ENCODE results near the gene SPG11.
"Not testable (repeated sequence)": the region's sequence is repeated elsewhere in the genome, so short reads cannot be mapped to it uniquely, and the experiment has no call there.

The SPG11 gene

DNA sequence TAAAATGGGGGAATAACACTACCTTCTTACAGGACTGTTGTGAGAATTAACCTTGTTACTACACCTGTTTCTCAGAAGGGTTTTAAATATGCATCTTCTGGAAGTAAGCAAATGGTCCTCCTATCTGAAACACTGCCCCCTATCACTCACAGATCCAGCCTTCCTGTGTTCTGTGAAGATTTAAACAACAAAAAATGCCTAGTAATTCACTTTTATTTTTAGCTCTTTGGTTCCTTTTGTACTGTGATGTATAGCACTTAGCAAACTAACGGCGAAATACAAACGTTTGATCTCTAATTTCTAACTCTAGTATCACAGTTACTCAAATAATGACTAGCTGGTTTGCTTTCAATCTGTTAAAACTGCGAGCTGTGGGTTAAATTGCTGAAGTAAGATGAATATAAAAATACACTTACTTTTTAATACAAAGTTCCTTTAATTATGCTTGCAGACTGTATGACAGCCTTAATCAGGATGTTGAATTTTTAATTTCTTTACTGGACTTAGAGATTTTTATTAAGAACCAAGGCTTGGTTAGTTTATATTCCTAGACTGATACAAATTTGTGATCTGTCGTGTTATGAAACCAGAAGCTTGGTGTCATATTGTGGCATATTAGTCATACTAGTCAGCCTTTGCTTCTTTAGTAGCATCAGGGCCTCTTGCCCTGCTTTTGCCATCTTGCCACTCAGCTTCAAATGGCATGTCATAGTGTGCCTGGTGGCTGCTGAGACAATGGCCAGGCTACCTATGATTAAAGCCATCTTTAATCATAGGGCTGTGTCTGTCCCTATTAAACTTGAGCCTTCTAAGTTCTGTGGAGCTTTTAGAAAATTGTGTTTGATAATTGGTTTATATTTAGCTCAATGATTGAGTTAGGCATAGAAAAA lies 117.3 kb downstream of the SPG11 start:
- H3K4me3 ChIP-seq: no peak overlapping the region
- H3K9ac ChIP-seq (ENCODE audit: insufficient read length): no peak overlapping the region
- peak overlapping the region; percentile 57; the same call in 1 of the 2 replicates for H3K27ac ChIP-seq
- TF ChIP-seq EZH2 (IDR thresholded peaks at IDR 0.05) (no peak), FOXP2 (optimal IDR thresholded peaks at IDR 0.05; ENCODE audit: control extremely low read depth, extremely low read length, insufficient read depth) (no peak), POLR2AphosphoS5 (IDR thresholded peaks at IDR 0.05; ENCODE audit: borderline replicate concordance, low read depth, low read length) (no peak)
- H3K36me3 ChIP-seq (ENCODE audit: insufficient read depth, low read length): peaks cover 48% of the 10 kb centered on the region
- no peaks in the 10 kb centered on the region for H3K9me3 ChIP-seq (ENCODE audit: low read depth, low read length)
- no peak for DNase-seq (ENCODE audit: low read depth, low spot score)

DNA sequence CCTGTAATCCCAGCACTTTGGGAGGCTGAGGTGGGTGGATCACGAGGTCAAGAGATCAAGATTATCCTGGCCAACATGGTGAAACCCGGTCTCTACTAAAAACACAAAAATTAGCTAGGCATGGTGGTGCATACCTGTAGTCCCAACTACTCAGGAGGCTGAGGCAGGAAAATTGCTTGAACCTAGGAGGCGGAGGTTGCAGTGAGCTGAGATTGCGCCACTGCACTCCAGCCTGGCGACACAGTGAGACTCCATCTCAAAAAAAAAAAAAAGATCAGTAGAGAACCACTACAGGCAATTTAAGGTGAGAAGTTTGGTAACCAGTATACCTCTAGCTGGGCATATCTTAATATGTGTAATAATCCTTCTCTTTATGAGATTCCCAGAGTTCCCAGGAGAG lies 118.7 kb downstream of the SPG11 start:
- H3K27ac ChIP-seq; H3K9me3 ChIP-seq (ENCODE audit: low read depth, low read length): not testable (repeated sequence)
- H3K36me3 ChIP-seq (ENCODE audit: insufficient read depth, low read length): peaks cover 52% of the 10 kb centered on the region

DNA sequence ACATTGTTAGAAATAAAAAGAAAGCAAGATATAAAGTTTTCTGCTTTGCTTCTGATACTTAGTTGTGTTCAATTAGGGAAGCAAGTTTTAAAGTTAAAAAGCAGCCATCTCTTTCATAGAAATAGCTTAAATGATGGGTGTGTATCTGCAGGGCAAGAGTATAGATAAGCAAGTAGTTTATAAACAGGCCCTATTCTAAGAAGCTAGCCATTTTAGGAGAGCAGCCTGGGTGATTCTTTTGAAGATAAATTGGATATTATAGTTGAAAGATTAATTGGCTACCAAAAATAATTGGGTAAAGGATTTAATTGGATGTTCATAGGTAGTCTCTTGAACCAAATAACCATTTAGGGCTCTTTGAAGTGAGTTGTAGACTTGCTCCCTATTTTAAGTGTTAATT lies 120.9 kb downstream of the SPG11 start:
- no peak overlapping the region for H3K4me3 ChIP-seq
- no peak overlapping the region for H3K27ac ChIP-seq
- DNase-seq (ENCODE audit: low read depth, low spot score): no peak
- no peaks in the 10 kb centered on the region for H3K9me3 ChIP-seq (ENCODE audit: low read depth, low read length)
- no peak overlapping the region for H3K9ac ChIP-seq (ENCODE audit: insufficient read length)
- H3K36me3 ChIP-seq (ENCODE audit: insufficient read depth, low read length): peaks cover 55% of the 10 kb centered on the region
- no peak for TF ChIP-seq POLR2AphosphoS5 (IDR thresholded peaks at IDR 0.05; ENCODE audit: borderline replicate concordance, low read depth, low read length)
- no peak for TF ChIP-seq FOXP2 (optimal IDR thresholded peaks at IDR 0.05; ENCODE audit: control extremely low read depth, extremely low read length, insufficient read depth)
- no peak for TF ChIP-seq EZH2 (IDR thresholded peaks at IDR 0.05)

More for the DNA sequence above, 118.7 kb downstream of the SPG11 start:
- not testable (repeated sequence) for DNase-seq (ENCODE audit: low read depth, low spot score); H3K9ac ChIP-seq (ENCODE audit: insufficient read length); H3K4me3 ChIP-seq

DNA sequence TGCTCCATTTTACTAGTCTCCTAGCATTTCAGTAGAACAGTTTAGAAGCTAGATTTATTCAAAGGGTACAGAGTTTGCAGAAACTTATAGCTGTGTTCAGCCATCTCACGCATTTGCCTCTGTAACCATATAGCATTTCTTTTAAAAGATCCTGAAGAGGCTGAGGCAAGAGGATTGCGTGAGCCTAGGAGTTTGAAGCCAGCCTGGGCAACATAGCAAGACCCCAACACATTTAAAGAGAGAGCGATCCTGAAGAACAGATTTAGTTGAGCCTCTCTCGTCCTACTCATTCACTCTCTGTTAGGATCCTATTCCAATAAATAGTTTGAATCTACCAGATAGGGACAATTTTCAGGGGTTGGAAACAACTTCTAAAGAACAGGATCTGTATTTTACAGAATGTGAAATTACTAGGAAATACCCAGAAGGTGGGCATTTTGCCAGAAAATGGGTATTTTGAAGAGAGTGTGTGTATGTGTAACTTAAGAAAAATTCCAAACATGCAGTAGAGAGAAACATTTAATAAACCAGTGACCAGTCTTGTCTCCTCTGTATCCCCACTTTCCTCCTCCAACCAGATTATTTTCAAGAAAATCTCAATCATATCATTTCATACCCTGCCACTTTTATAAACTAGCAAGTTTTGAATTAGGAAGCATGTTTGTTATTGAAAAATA lies 122.0 kb downstream of the SPG11 start:
- no peak for TF ChIP-seq EZH2 (IDR thresholded peaks at IDR 0.05)
- TF ChIP-seq FOXP2 (optimal IDR thresholded peaks at IDR 0.05; ENCODE audit: control extremely low read depth, extremely low read length, insufficient read depth): no peak
- TF ChIP-seq POLR2AphosphoS5 (IDR thresholded peaks at IDR 0.05; ENCODE audit: borderline replicate concordance, low read depth, low read length): no peak
- H3K9ac ChIP-seq (ENCODE audit: insufficient read length): no peak overlapping the region
- peak overlapping the region; percentile 4; the same call in 1 of the 2 replicates for H3K4me3 ChIP-seq
- DNase-seq (ENCODE audit: low read depth, low spot score): no peak
- H3K36me3 ChIP-seq (ENCODE audit: insufficient read depth, low read length): peaks cover 54% of the 10 kb centered on the region
- no peaks in the 10 kb centered on the region for H3K9me3 ChIP-seq (ENCODE audit: low read depth, low read length)
- peak overlapping the region; percentile 4; the same call in 1 of the 2 replicates for H3K27ac ChIP-seq

DNA sequence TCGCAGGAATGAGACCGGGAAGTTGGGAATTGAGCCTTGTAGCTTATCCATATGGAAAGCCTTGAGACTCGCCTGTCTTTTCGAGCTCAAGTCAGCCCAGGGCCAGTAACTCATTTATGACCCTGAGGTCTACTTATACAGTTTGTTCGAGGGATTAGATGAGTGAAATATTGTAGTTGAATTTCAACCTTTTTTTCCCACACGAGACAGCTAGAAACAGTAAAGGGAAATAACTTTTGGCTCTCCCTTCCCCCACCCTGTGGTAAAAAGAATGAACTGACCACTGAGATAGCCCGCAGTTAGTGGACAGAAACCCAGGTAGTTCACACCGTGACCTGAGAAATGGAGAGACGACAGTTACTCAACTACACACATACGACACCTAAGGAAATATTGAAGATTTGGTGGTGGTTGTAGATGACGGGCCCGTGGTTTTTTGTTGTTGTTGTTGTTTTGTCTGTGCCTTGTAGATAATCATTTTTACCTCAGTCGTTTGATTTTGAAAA lies 125.7 kb downstream of the SPG11 start:
- DNase-seq (ENCODE audit: low read depth, low spot score): no peak
- Histone ChIP-seq H3K9me3 (ENCODE audit: low read depth, low read length) (no peaks in the 10 kb centered on the region), H3K9ac (ENCODE audit: insufficient read length) (peak overlapping the region; percentile 96), H3K27ac (no peak overlapping the region), H3K36me3 (ENCODE audit: insufficient read depth, low read length) (peaks cover 36% of the 10 kb centered on the region), H3K4me3 (peak overlapping the region; percentile 84)
- TF ChIP-seq POLR2AphosphoS5 (IDR thresholded peaks at IDR 0.05; ENCODE audit: borderline replicate concordance, low read depth, low read length) (no peak), FOXP2 (optimal IDR thresholded peaks at IDR 0.05; ENCODE audit: control extremely low read depth, extremely low read length, insufficient read depth) (no peak), EZH2 (IDR thresholded peaks at IDR 0.05) (no peak)

DNA sequence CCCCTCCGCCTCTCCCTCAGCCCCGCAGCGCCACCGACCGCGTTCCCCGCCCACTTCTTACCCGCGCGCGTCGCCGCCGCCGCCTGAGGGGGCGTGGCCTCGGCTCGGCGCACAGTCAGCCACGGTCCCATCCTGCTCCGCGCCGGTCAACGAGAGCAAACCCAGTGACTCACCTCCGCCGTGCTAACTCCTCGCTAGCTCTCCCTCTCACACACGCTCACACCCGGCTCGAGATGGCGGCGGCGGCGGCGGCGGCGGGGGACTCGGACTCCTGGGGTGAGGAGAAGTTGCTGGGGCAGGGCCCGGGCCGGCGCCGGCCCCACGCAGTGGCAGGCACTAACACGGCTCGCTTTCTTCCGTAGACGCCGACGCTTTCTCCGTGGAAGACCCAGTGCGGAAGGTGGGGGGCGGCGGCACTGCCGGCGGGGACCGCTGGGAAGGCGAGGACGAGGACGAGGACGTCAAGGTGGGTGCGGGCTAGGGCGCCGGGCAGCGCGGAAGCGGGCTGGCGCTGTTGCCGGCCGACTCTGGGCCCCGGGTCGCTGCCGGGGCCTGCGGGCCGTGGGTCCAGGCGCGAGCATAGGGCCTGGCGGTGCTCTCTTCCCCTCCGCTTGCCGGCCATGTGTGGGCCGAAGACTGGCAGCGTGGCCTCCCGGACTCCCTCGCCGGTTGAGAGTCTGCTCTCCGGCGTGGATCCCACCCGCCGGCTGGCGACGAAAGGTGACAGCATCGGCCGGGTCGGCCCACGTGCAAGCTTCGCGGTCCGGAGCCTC lies 126.3 kb downstream of the SPG11 start, which contains the start of gene EIF3J:
EIF3J (plus strand) TSS at position 186 of the 773 bp plus-strand sequence; CDS start at position 234, 48 bp downstream.
- Histone ChIP-seq H3K4me3 (peak within 1 kb of the TSS; percentile 84), H3K9me3 (ENCODE audit: low read depth, low read length) (no peaks in the 10 kb centered on the region), H3K9ac (ENCODE audit: insufficient read length) (peak within 1 kb of the TSS; percentile 96), H3K36me3 (ENCODE audit: insufficient read depth, low read length) (peaks cover 31% of the 10 kb centered on the region), H3K27ac (peak within 1 kb of the TSS; percentile 82)
- TF ChIP-seq EZH2 (IDR thresholded peaks at IDR 0.05) (no peak), FOXP2 (optimal IDR thresholded peaks at IDR 0.05; ENCODE audit: control extremely low read depth, extremely low read length, insufficient read depth) (peak; percentile 89), POLR2AphosphoS5 (IDR thresholded peaks at IDR 0.05; ENCODE audit: borderline replicate concordance, low read depth, low read length) (peak; percentile 92)
- DNase-seq (ENCODE audit: low read depth, low spot score): peak; percentile 34

DNA sequence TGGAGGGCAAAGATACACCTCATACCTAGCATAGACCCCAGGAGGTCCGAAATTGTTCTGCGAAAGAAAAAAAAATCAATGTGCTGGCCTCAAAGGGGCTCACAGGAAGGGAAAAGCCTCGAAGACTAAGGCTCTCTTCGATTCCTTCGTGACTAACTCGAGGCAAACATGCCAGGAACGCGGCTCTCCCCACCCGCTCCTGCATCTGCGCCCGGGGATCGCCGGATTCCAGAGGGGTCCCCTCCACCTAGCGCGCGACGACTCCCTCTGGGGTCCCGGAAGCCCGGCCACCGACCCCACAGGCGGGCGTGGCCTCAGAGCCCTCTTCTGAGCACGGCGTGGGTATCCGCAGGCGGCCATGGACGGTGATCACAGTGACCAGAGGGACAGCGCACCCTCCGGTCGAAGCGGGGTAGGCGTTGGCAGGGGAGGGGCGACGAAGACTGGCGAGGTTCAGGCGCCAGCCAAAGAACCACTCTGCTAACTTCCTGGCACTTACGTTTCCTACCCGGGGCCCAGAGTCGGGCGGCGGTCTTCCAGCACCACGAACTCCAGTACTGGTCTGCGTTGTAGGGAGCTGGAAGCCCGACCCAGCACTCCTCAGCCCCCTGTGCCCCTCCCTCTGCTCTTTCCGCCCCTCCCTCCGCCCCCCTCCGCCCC lies 127.0 kb downstream of the SPG11 start:
- Histone ChIP-seq H3K9ac (ENCODE audit: insufficient read length) (peak overlapping the region; percentile 90), H3K27ac (peak overlapping the region; percentile 69), H3K9me3 (ENCODE audit: low read depth, low read length) (no peaks in the 10 kb centered on the region), H3K4me3 (peak overlapping the region; percentile 84), H3K36me3 (ENCODE audit: insufficient read depth, low read length) (peaks cover 24% of the 10 kb centered on the region)
- no peak for DNase-seq (ENCODE audit: low read depth, low spot score)
- TF ChIP-seq POLR2AphosphoS5 (IDR thresholded peaks at IDR 0.05; ENCODE audit: borderline replicate concordance, low read depth, low read length) (peak; percentile 87), FOXP2 (optimal IDR thresholded peaks at IDR 0.05; ENCODE audit: control extremely low read depth, extremely low read length, insufficient read depth) (no peak)

All from SK-N-MC (cell line).